Measurements from ENCODE around the gene TUBGCP6. TPM values are rescaled to one million over a fixed set of nuclear protein-coding genes. Genes with fewer than 3 reads are reported as not detected.

Gene TUBGCP6
- total and polyA plus RNA-seq, 4 donors: 26.5 to 57.8 (median 46.4) TPM

GRCh38 chr22:50204571-50204970 lies 40.3 kb downstream of the TUBGCP6 start:
- TF ChIP-seq CTCF (IDR thresholded peaks at IDR 0.05; ENCODE audit: control extremely low read depth, extremely low read depth): no peak
- Histone ChIP-seq H3K4me1 (ENCODE audit: control insufficient read depth in 5 of 5, insufficient read depth in 5 of 5, low read length in 5 of 5) (peaks cover 0 to 16% (median 0%) of the 10 kb centered on the region in 5 donors), H3K9ac (ENCODE audit: insufficient read depth in 1 of 2, low read length in 2 of 2) (no peak overlapping the region), H3K27me3 (ENCODE audit: control insufficient read depth in 3 of 3, insufficient read depth in 3 of 3, low read length in 2 of 3) (no peaks in the 10 kb centered on the region), H3K4me3 (no peak overlapping the region), H3K27ac (ENCODE audit: low read depth in 1 of 2, low read length in 1 of 2) (no peak overlapping the region), H3K9me3 (ENCODE audit: control insufficient read depth in 4 of 4, insufficient read depth in 3 of 4, low read length in 3 of 4) (no peaks in the 10 kb centered on the region), H3K36me3 (ENCODE audit: control insufficient read depth in 4 of 4, insufficient read depth in 4 of 4, low read length in 4 of 4) (peaks cover 3 to 33% (median 17%) of the 10 kb centered on the region in 4 donors)
- no peak for DNase-seq
- ATAC-seq (ENCODE audit: insufficient read depth, low FRiP score): no peak
- WGBS, 2 donors: 69 to 85% methylated on average over 7 of the region's 7 CpGs

GRCh38 chr22:50203288-50203687 lies 41.5 kb downstream of the TUBGCP6 start:
- H3K9me3 ChIP-seq (ENCODE audit: control insufficient read depth in 4 of 4, insufficient read depth in 3 of 4, low read length in 3 of 4): no peaks in the 10 kb centered on the region
- DNase-seq: no peak
- peaks cover 0 to 17% (median 0%) of the 10 kb centered on the region in 5 donors for H3K4me1 ChIP-seq (ENCODE audit: control insufficient read depth in 5 of 5, insufficient read depth in 5 of 5, low read length in 5 of 5)
- WGBS, 2 donors: 97% methylated on average over 1 of the region's 1 CpG
- H3K9ac ChIP-seq (ENCODE audit: insufficient read depth in 1 of 2, low read length in 2 of 2): no peak overlapping the region
- H3K27ac ChIP-seq (ENCODE audit: low read depth in 1 of 2, low read length in 1 of 2): no peak overlapping the region
- no peak overlapping the region for H3K4me3 ChIP-seq
- no peak for ATAC-seq (ENCODE audit: insufficient read depth, low FRiP score)
- peaks cover 0 to 26% (median 17%) of the 10 kb centered on the region in 4 donors for H3K36me3 ChIP-seq (ENCODE audit: control insufficient read depth in 4 of 4, insufficient read depth in 4 of 4, low read length in 4 of 4)
- H3K27me3 ChIP-seq (ENCODE audit: control insufficient read depth in 3 of 3, insufficient read depth in 3 of 3, low read length in 2 of 3): no peaks in the 10 kb centered on the region
- TF ChIP-seq CTCF (IDR thresholded peaks at IDR 0.05; ENCODE audit: control extremely low read depth, extremely low read depth): no peak

- no peak for TF ChIP-seq CTCF (IDR thresholded peaks at IDR 0.05; ENCODE audit: control extremely low read depth, extremely low read depth)
- Histone ChIP-seq H3K9me3 (ENCODE audit: control insufficient read depth in 4 of 4, insufficient read depth in 3 of 4, low read length in 3 of 4) (no peaks in the 10 kb centered on the region), H3K4me1 (ENCODE audit: control insufficient read depth in 5 of 5, insufficient read depth in 5 of 5, low read length in 5 of 5) (peaks cover 0 to 17% (median 0%) of the 10 kb centered on the region in 5 donors), H3K27me3 (ENCODE audit: control insufficient read depth in 3 of 3, insufficient read depth in 3 of 3, low read length in 2 of 3) (no peaks in the 10 kb centered on the region), H3K9ac (ENCODE audit: insufficient read depth in 1 of 2, low read length in 2 of 2) (peak overlapping the region in 1 of 2 donors; percentile 42), H3K4me3 (peak overlapping the region; percentile 91), H3K36me3 (ENCODE audit: control insufficient read depth in 4 of 4, insufficient read depth in 4 of 4, low read length in 4 of 4) (peaks cover 4 to 30% (median 15%) of the 10 kb centered on the region in 4 donors), H3K27ac (ENCODE audit: low read depth in 1 of 2, low read length in 1 of 2) (no peak overlapping the region)
- ATAC-seq (ENCODE audit: insufficient read depth, low FRiP score) (no peak), DNase-seq (no peak)
- 74 to 77% methylated on average over 13 of the region's 13 CpGs for whole genome bisulfite sequencing, 2 donors
Observed at GRCh38 chr22:50202130-50202666, 42.6 kb downstream of the TUBGCP6 start.

Data from lung (tissue), 12 donors.